Measurements from ENCODE around the gene NTN4. TPM values are rescaled to one million over a fixed set of nuclear protein-coding genes. Genes with fewer than 3 reads are reported as not detected.

Gene NTN4
- total RNA-seq, 1 experiment from 2014 or later: not detected

DNA sequence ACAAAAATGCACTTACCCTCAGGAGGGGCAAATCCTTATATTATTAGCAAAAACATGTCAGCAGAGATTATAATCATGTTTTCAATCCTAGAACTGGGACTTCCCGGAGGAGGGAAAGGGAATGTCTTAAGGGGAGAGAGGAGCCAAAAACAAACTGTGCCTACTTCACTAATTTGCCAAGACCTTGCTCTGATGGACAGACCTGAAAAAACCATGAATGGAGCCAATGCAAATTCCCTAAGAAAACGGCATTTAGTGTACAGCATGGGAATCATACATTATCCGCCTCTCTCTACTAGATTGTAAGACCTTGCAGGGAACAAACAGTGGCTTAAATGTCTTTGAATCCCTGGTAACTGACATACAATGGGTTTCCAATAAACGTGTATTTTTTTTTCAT, 70.4 kb downstream of the NTN4 start:
- H3K79me2 ChIP-seq (ENCODE audit: low read length): no peaks in the 10 kb centered on the region
- no peak overlapping the region for H3K4me2 ChIP-seq (ENCODE audit: low read depth, low read length, poor library complexity, severe bottlenecking)
- no peaks in the 10 kb centered on the region for H3K36me3 ChIP-seq (ENCODE audit: insufficient read depth, low read length)
- H3K27ac ChIP-seq (ENCODE audit: low read length): no peak overlapping the region
- no peaks in the 10 kb centered on the region for H4K20me1 ChIP-seq (ENCODE audit: insufficient read depth, low read depth, low read length)
- DNase-seq: no peak
- no peak overlapping the region for H3K4me3 ChIP-seq (ENCODE audit: low read length)
- no peak overlapping the region for H2AFZ ChIP-seq (ENCODE audit: low read length)
- H3K9me2 ChIP-seq (replicated peaks; ENCODE audit: insufficient read depth, low read length): no peaks in the 10 kb centered on the region
- H3K27me3 ChIP-seq (ENCODE audit: low read length): no peaks in the 10 kb centered on the region
- H3K9ac ChIP-seq (ENCODE audit: low read length): no peak overlapping the region
- no peaks in the 10 kb centered on the region for H3K9me3 ChIP-seq (ENCODE audit: low read length)
- H3K4me1 ChIP-seq (ENCODE audit: low read length): peaks cover 27% of the 10 kb centered on the region

DNA sequence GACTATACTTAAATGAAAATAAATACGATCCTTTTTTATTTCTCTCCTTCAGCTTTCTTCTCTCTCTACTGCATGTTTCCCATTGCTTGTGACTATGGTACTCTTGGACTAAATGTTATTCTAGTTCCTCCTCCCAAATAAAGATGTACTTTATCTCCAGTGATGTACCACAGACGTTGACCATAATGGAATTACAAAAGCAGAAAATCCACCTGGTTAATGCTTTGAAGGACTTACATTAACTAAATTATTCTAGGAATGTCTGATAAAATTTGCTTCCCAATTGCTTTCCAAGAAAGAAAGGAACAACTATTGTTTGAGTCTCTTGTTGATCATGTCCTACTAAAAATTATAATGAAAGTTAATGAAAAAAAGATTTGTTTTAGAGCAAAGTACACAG, 71.8 kb downstream of the NTN4 start:
- H2AFZ ChIP-seq (ENCODE audit: low read length): no peak overlapping the region
- peaks cover 13% of the 10 kb centered on the region for H3K4me1 ChIP-seq (ENCODE audit: low read length)
- DNase-seq: no peak
- no peak overlapping the region for H3K9ac ChIP-seq (ENCODE audit: low read length)
- no peaks in the 10 kb centered on the region for H3K27me3 ChIP-seq (ENCODE audit: low read length)
- no peaks in the 10 kb centered on the region for H3K36me3 ChIP-seq (ENCODE audit: insufficient read depth, low read length)
- H3K4me3 ChIP-seq (ENCODE audit: low read length): no peak overlapping the region
- H3K9me3 ChIP-seq (ENCODE audit: low read length): no peaks in the 10 kb centered on the region
- no peaks in the 10 kb centered on the region for H4K20me1 ChIP-seq (ENCODE audit: insufficient read depth, low read depth, low read length)
- H3K4me2 ChIP-seq (ENCODE audit: low read depth, low read length, poor library complexity, severe bottlenecking): no peak overlapping the region
- H3K27ac ChIP-seq (ENCODE audit: low read length): no peak overlapping the region
- no peaks in the 10 kb centered on the region for H3K9me2 ChIP-seq (replicated peaks; ENCODE audit: insufficient read depth, low read length)
- H3K79me2 ChIP-seq (ENCODE audit: low read length): no peaks in the 10 kb centered on the region

DNA sequence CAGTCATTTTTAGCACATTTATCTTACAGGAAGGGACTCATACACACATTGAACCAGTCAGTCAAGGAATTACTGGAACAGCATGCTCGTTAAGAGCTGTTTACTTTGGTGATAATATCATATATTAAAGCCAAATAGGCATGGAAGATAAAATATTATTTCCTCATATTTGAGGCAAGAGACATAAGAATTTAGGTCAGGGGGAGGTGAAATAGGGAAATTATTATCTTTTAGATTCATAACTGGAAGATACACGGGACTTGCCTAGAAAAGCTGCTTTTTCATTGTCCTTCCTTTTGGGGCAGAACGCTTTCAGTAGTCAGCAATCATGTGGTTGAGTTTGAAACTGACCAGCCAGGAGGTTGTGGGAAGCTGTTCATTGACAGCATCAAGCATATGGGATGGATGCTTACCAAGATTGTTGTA, 72.5 kb downstream of the NTN4 start:
- H3K4me3 ChIP-seq (ENCODE audit: low read length): no peak overlapping the region
- DNase-seq: no peak
- H2AFZ ChIP-seq (ENCODE audit: low read length): no peak overlapping the region

DNA sequence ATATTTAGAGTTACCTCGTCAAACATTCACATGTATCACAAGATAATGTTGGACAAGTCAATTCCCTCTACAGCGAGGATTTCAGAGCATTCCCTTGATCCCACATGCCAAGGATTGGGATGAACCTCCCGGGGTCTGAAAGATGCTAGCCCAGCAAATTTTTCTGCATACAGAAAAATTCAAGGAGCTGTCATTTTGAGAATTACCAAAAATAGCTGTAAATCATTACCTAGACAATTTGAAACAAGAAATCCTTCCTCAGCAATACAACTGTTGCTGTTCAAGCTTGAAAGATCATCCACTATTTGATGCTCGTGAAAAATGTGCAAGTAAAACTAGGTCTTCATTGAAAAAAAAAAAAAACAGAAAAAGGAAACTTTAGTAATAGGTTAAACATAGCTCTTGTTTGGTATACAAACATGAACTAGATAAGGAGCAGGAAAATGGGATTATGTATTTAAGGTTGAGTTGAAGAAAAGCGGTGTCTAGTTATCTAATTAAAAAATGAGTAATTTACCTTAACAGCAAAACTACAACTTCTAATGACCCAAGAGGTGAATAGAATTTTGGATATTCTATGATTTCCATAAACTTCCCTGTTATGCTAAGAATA, 73.1 kb downstream of the NTN4 start:
- no peaks in the 10 kb centered on the region for H3K9me2 ChIP-seq (replicated peaks; ENCODE audit: insufficient read depth, low read length)
- no peak overlapping the region for H3K4me2 ChIP-seq (ENCODE audit: low read depth, low read length, poor library complexity, severe bottlenecking)
- H3K36me3 ChIP-seq (ENCODE audit: insufficient read depth, low read length): no peaks in the 10 kb centered on the region
- no peak overlapping the region for H3K9ac ChIP-seq (ENCODE audit: low read length)
- no peaks in the 10 kb centered on the region for H3K79me2 ChIP-seq (ENCODE audit: low read length)
- no peak overlapping the region for H3K27ac ChIP-seq (ENCODE audit: low read length)
- no peaks in the 10 kb centered on the region for H3K27me3 ChIP-seq (ENCODE audit: low read length)
- no peaks in the 10 kb centered on the region for H3K4me1 ChIP-seq (ENCODE audit: low read length)
- no peak for DNase-seq
- H3K9me3 ChIP-seq (ENCODE audit: low read length): no peaks in the 10 kb centered on the region
- no peak overlapping the region for H3K4me3 ChIP-seq (ENCODE audit: low read length)
- H2AFZ ChIP-seq (ENCODE audit: low read length): no peak overlapping the region
- no peaks in the 10 kb centered on the region for H4K20me1 ChIP-seq (ENCODE audit: insufficient read depth, low read depth, low read length)

More for the DNA sequence above, 72.5 kb downstream of the NTN4 start:
- no peaks in the 10 kb centered on the region for H4K20me1 ChIP-seq (ENCODE audit: insufficient read depth, low read depth, low read length)
- H3K36me3 ChIP-seq (ENCODE audit: insufficient read depth, low read length): no peaks in the 10 kb centered on the region
- H3K4me2 ChIP-seq (ENCODE audit: low read depth, low read length, poor library complexity, severe bottlenecking): no peak overlapping the region
- H3K9ac ChIP-seq (ENCODE audit: low read length): no peak overlapping the region
- no peaks in the 10 kb centered on the region for H3K79me2 ChIP-seq (ENCODE audit: low read length)
- no peaks in the 10 kb centered on the region for H3K27me3 ChIP-seq (ENCODE audit: low read length)
- H3K9me2 ChIP-seq (replicated peaks; ENCODE audit: insufficient read depth, low read length): no peaks in the 10 kb centered on the region
- H3K9me3 ChIP-seq (ENCODE audit: low read length): no peaks in the 10 kb centered on the region
- no peak overlapping the region for H3K27ac ChIP-seq (ENCODE audit: low read length)
- peaks cover 6% of the 10 kb centered on the region for H3K4me1 ChIP-seq (ENCODE audit: low read length)

DNA sequence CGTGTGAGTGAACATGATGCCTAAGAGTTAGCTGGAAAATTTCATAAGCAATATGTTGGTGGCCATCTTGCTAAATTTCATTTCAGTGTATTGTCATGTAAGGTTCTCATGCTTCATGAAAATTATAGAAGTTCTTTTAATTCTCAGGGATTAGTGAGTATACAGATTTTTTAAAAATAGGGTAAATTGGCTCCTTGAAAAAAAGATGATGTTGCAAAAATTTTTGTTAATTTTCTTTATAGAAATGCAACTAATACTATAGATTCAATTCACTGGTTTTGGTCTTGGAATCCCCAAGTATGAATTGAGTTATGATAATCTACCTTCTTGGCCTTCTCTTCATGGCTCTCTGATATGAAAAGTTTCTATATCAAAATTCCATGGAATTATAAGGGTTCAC, 75.4 kb downstream of the NTN4 start:
- H3K79me2 ChIP-seq (ENCODE audit: low read length): no peaks in the 10 kb centered on the region
- H3K9me2 ChIP-seq (replicated peaks; ENCODE audit: insufficient read depth, low read length): no peaks in the 10 kb centered on the region
- no peaks in the 10 kb centered on the region for H4K20me1 ChIP-seq (ENCODE audit: insufficient read depth, low read depth, low read length)
- H3K4me1 ChIP-seq (ENCODE audit: low read length): no peaks in the 10 kb centered on the region
- H3K9me3 ChIP-seq (ENCODE audit: low read length): no peaks in the 10 kb centered on the region
- H3K27ac ChIP-seq (ENCODE audit: low read length): no peak overlapping the region
- H3K27me3 ChIP-seq (ENCODE audit: low read length): no peaks in the 10 kb centered on the region
- H3K4me2 ChIP-seq (ENCODE audit: low read depth, low read length, poor library complexity, severe bottlenecking): no peak overlapping the region
- H3K4me3 ChIP-seq (ENCODE audit: low read length): no peak overlapping the region
- no peak overlapping the region for H2AFZ ChIP-seq (ENCODE audit: low read length)
- no peak overlapping the region for H3K9ac ChIP-seq (ENCODE audit: low read length)
- no peak for DNase-seq
- H3K36me3 ChIP-seq (ENCODE audit: insufficient read depth, low read length): no peaks in the 10 kb centered on the region

DNA sequence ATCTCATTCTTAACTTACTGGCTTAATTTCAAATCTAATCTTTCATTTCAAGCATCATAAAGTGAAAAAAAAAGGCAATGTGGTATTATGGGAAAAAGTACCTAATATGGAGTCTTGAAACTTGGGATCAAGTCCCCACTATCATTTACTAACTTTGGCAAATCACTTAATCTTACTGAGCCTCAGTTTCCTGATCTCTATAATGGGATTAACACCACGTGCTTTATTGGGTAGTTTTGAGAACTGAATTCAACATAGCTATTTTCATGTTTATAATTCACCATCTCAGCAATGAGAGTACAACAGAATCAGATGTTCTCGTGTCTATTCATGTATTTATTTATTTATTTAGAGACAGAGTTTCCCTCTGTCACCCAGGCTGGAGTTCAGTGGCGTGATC, 78.3 kb downstream of the NTN4 start:
- Histone ChIP-seq H3K36me3 (ENCODE audit: insufficient read depth, low read length) (no peaks in the 10 kb centered on the region), H2AFZ (ENCODE audit: low read length) (no peak overlapping the region), H3K79me2 (ENCODE audit: low read length) (no peaks in the 10 kb centered on the region), H3K9me2 (replicated peaks; ENCODE audit: insufficient read depth, low read length) (no peaks in the 10 kb centered on the region), H4K20me1 (ENCODE audit: insufficient read depth, low read depth, low read length) (no peaks in the 10 kb centered on the region), H3K4me3 (ENCODE audit: low read length) (no peak overlapping the region), H3K9ac (ENCODE audit: low read length) (no peak overlapping the region), H3K4me2 (ENCODE audit: low read depth, low read length, poor library complexity, severe bottlenecking) (no peak overlapping the region), H3K27me3 (ENCODE audit: low read length) (no peaks in the 10 kb centered on the region), H3K27ac (ENCODE audit: low read length) (no peak overlapping the region), H3K9me3 (ENCODE audit: low read length) (no peaks in the 10 kb centered on the region), H3K4me1 (ENCODE audit: low read length) (no peaks in the 10 kb centered on the region)
- DNase-seq: no peak

DNA sequence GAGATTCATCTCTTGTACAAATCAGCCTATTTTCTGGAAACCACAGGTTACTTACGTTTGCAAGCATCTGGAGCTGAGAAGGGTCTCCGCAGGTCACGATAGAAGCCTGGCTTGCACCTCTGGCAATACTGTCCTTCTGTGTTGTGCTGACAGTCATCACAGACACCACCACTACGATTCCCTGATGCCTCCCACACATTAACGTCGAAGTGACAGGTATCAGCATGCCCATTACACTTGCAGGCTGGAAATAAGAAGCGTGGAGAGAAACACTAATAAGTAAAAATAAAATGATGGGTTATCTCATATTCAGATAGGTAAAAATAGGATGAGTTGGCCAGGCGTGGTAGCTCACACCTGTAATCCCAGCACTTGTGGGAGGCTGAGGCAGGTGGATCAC, 80.2 kb downstream of the NTN4 start:
- Histone ChIP-seq H3K79me2 (ENCODE audit: low read length) (no peaks in the 10 kb centered on the region), H3K36me3 (ENCODE audit: insufficient read depth, low read length) (no peaks in the 10 kb centered on the region), H4K20me1 (ENCODE audit: insufficient read depth, low read depth, low read length) (no peaks in the 10 kb centered on the region), H3K4me1 (ENCODE audit: low read length) (no peaks in the 10 kb centered on the region), H3K9me2 (replicated peaks; ENCODE audit: insufficient read depth, low read length) (no peaks in the 10 kb centered on the region), H3K27me3 (ENCODE audit: low read length) (no peaks in the 10 kb centered on the region), H3K9ac (ENCODE audit: low read length) (no peak overlapping the region), H3K9me3 (ENCODE audit: low read length) (no peaks in the 10 kb centered on the region), H3K4me3 (ENCODE audit: low read length) (no peak overlapping the region), H3K27ac (ENCODE audit: low read length) (no peak overlapping the region), H3K4me2 (ENCODE audit: low read depth, low read length, poor library complexity, severe bottlenecking) (no peak overlapping the region), H2AFZ (ENCODE audit: low read length) (no peak overlapping the region)
- no peak for DNase-seq

DNA sequence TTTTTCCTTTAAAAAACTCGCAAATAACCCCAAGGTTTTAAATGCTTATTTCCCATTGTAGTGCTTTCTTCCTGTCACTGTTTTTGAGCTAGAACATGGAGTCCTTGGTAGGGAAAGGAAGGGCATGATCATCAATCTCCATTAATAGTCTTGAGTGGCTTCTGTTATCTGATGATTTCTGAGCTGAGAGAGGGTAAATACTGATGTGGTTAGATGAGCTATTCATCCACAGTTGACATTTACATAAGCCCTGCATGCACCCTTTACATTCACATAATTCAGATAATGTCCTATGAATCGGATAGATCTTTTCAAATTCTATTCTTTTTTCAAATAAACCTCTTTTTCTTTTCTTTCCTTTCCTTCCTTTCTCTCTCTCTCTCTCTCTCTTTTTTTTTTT, 81.4 kb downstream of the NTN4 start:
- Histone ChIP-seq H3K27me3 (ENCODE audit: low read length) (no peaks in the 10 kb centered on the region), H2AFZ (ENCODE audit: low read length) (no peak overlapping the region), H3K4me1 (ENCODE audit: low read length) (no peaks in the 10 kb centered on the region), H3K4me3 (ENCODE audit: low read length) (no peak overlapping the region), H3K9me3 (ENCODE audit: low read length) (no peaks in the 10 kb centered on the region), H3K27ac (ENCODE audit: low read length) (no peak overlapping the region), H3K9ac (ENCODE audit: low read length) (no peak overlapping the region), H3K79me2 (ENCODE audit: low read length) (no peaks in the 10 kb centered on the region), H3K4me2 (ENCODE audit: low read depth, low read length, poor library complexity, severe bottlenecking) (no peak overlapping the region), H3K9me2 (replicated peaks; ENCODE audit: insufficient read depth, low read length) (no peaks in the 10 kb centered on the region), H4K20me1 (ENCODE audit: insufficient read depth, low read depth, low read length) (no peaks in the 10 kb centered on the region), H3K36me3 (ENCODE audit: insufficient read depth, low read length) (no peaks in the 10 kb centered on the region)
- DNase-seq: no peak

DNA sequence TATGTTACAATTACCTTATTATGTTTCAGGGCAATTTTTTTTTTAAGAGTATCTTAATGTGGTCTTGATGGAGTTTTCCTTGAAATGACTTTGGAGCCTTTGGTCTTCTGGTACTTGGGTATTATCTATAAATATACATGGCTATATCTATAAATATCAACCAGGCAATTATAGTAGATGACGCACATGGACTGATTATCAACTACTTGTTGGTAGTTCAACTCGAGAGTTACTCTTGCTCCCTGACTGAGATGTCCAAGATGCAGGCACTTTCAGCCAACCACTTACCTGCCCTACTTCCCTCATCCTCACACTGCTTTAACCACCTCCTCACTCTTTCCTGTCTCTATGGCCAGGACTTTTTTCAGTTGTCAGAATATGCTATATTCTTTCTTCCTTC, 85.4 kb downstream of the NTN4 start:
- H3K36me3 ChIP-seq (ENCODE audit: insufficient read depth, low read length): no peaks in the 10 kb centered on the region
- H3K4me3 ChIP-seq (ENCODE audit: low read length): no peak overlapping the region
- H3K4me2 ChIP-seq (ENCODE audit: low read depth, low read length, poor library complexity, severe bottlenecking): no peak overlapping the region
- no peaks in the 10 kb centered on the region for H4K20me1 ChIP-seq (ENCODE audit: insufficient read depth, low read depth, low read length)
- H3K9me3 ChIP-seq (ENCODE audit: low read length): no peaks in the 10 kb centered on the region
- H3K9me2 ChIP-seq (replicated peaks; ENCODE audit: insufficient read depth, low read length): no peaks in the 10 kb centered on the region
- H2AFZ ChIP-seq (ENCODE audit: low read length): no peak overlapping the region
- H3K27ac ChIP-seq (ENCODE audit: low read length): no peak overlapping the region
- H3K9ac ChIP-seq (ENCODE audit: low read length): no peak overlapping the region
- no peak for DNase-seq
- H3K4me1 ChIP-seq (ENCODE audit: low read length): no peaks in the 10 kb centered on the region
- H3K27me3 ChIP-seq (ENCODE audit: low read length): no peaks in the 10 kb centered on the region
- H3K79me2 ChIP-seq (ENCODE audit: low read length): no peaks in the 10 kb centered on the region

All from Karpas-422 (cell line).